HG02884 (cell line): ENCODE measurements around the gene LRRC74A.

Experiments
- ATAC-seq: cut with Tn5 transposase; IDR thresholded peaks from one replicate; pipeline ENCODE4 v1.9.1; 2021; ENCODE audit warnings: mild to moderate bottlenecking, moderate library complexity; ENCODE audit not compliant: unreplicated experiment

The LRRC74A gene

DNA sequence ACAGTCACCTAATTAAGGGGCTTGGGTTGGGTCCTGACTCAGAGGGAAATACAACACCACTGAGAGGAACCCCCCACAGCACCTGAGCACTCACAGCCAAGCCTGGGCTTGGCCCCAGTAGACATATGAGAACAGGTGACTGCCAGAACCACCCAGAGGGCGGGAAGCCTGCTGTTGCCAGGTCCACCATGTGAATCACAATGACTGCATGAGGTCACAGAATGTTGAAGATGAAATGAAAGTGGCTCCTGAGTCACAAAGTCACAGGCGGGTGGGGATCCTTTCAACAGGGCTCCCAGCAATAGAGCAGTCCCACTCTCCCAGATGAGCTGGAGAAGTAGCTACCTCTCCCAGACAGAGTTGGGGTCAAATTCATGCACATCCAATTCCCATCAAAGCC is at the start of gene LRRC74A:
LRRC74A (plus strand) TSS at position 287 of the 400 bp plus-strand sequence. CDS start 290 bp downstream, outside the sequence.
- ATAC-seq: no peak

GRCh38 chr14:76776428-76777251 is 49.6 kb upstream of the LRRC74A start:
- ATAC-seq: no peak

GRCh38 chr14:76777721-76778120 is 48.5 kb upstream of the LRRC74A start:
- no peak for ATAC-seq

DNA sequence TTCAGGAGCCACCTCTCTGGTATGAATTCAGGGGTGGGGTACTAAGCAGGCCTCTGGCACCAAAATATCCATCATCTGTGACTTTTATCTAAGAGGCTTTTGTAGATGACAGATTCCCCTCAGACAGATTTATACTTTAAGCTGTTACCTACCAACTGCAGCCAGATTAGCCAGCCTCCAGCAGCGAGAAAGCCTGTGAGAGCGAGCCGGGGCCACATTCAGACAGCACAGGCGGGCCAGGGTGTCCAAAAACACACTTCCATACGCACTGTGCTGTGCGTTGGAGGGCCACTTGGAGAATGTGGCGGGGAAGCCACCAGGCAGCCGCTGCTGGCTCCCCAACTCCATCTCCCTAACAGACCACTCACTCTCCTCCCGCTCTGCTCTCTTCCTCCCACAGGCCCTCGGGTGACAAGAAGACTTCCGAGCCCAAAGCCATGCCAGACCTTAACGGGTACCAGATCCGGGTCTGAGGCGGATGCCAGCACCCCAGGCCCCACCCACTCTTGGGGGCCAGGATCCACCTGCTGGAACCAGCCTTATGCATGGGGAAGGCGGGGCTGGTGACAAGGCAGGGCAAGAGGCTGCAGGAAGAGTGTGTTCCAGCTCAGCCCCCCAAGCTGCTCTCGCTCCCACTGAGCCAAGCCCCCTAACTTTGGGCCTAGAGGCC is 47.5 kb upstream of the LRRC74A start:
- ATAC-seq: no peak

DNA sequence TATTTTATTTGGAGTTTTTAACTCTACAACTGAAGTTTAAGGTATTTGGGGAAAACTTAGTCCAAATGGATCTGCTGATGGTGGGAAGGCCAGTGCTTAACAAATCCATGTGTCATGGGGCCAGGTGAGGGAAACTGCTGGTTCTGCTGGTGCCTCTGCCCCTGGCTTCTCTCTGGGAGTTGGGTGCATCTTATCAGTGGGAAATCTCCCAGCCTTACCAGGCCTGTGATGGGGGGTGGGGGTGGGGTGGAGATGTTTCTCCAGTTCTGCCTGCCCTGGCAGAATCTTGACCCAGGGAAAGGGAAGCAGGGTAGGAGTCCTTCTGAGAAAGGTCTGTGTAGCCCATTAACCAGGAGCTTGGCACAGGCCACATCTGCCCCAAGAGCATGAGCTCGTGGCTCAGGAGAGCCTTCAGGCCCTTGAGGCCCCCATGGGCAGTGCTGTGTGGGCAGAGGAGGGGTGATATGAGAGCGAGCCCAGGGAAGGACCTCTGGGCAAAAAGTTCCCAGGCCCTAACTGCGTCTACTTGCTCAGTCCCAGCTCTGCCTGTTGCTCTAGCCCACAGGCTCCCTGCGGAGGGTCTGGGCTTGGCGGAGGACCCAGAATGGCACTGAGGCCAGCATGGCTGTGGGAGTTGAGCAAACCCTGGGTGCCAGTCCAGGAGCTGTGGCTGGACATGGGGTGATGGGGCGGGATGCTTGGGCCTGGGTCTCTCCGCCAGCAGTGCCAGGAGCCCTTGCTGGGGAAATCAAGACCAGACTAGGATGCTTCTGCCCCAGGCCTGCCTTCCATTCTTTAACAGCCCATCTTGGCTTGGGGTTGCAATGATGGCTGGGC is 46.8 kb upstream of the LRRC74A start:
- ATAC-seq: no peak

- no peak for ATAC-seq
Observed at GRCh38 chr14:76780058-76780345, 46.2 kb upstream of the LRRC74A start.

DNA sequence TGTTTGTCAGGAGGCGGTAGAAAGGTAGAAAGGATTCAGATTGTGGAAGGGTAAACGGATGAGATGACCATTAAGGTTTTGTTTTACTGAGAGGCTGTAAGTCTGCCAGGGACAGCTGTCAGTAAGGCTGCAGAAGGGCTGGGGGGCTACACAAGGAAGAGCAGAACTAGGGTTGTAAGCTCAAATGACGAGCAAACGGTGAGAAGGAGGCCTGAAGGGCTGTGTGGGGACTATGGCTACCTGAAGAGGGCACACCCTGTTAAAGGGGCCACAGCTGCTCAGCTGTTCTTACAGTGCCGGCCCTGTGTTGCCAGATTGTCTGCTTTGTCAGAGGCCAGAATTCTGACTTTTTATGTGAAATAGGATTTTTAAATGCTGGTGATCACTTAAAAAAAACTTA is 45.8 kb upstream of the LRRC74A start:
- no peak for ATAC-seq

- no peak for ATAC-seq
Observed at GRCh38 chr14:76780875-76781647, 45.1 kb upstream of the LRRC74A start.

GRCh38 chr14:76781648-76782051 is 44.6 kb upstream of the LRRC74A start:
- ATAC-seq: no peak

- ATAC-seq: no peak
Observed at GRCh38 chr14:76782115-76782884, 43.9 kb upstream of the LRRC74A start.

- peak; percentile 46 for ATAC-seq
Observed at GRCh38 chr14:76782885-76783566, 43.2 kb upstream of the LRRC74A start.

GRCh38 chr14:76784266-76784874 is 41.8 kb upstream of the LRRC74A start:
- ATAC-seq: no peak

- ATAC-seq: peak; percentile 78
Observed at GRCh38 chr14:76784881-76785280, 41.3 kb upstream of the LRRC74A start.

DNA sequence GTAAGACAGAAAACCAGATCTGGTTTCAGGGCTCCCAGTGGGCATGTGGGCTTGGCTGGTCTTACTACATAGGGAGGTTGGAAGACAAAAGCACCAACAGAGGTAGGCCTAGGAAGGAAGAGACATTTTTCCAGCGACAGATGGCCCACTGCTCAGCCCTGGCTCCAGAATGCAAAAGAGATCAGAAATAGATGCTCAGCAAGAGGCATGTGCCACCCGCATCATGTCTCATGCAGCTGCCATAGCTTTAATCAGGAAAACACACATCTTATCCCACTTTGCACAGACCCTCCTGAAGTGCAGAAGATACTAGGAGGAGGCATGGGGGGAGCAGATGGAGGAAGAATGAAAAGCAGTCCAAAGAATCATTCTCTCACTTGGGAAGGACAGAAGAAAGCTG is 39.6 kb upstream of the LRRC74A start:
- no peak for ATAC-seq

- ATAC-seq: no peak
Observed at GRCh38 chr14:76792422-76792821, 33.8 kb upstream of the LRRC74A start.

GRCh38 chr14:76793324-76793723 is 32.9 kb upstream of the LRRC74A start:
- ATAC-seq: no peak

DNA sequence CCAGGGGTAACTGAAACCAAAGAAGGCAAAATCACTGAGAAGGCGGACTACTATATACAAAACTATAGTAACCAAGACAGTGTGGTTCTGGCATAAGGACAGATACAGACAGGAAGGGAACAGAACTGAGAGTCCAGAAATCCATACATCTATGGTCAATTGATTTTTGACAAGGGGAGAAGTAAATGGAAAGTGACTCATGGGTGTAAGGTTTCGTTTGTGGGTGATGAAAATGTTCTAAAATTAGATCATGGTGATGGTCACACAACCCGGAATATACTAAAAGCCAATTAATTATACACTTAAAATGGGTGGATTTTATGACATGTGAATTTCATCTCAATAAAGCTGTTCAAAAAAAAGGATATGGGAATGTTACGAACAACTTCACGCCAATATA is 32.3 kb upstream of the LRRC74A start:
- ATAC-seq: no peak

DNA sequence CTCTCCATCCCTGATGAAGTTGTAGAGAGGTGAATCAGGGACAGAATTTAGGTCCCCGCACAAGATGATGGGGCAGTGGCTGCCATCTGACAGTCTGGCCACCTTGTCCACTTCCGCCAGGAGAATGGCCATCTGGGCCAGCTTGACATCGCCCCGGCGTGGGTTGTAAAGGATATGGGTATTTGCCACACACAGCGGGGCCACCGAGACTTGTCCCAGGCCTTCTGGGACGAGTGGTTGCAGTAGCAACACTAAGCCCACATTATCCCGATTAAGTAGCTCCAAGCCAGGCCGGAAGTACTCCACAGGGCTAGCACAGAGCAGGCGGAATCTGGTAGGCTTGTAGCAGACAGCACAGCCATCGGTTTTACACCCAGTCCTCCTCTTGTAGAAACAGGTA is 19.8 kb upstream of the LRRC74A start:
- ATAC-seq: no peak

- ATAC-seq: no peak
Observed at GRCh38 chr14:76808011-76808410, 18.2 kb upstream of the LRRC74A start.
